Jurkat, Clone E6-1 (cell line): ENCODE data around the gene TSG101.

Experiments
- DNase-seq: peaks from one replicate; pipeline ENCODE4 v3.0.0-alpha.2; 2011; ENCODE audit warnings: low read depth, low spot score
- H3K4me3 ChIP-seq: 2 replicates; pipeline ENCODE4 v1.5.1; 2011; ENCODE audit warnings: mild to moderate bottlenecking, low read length, control low read depth, moderate library complexity

Gene TSG101

GRCh38 chr11:18498039-18498438, 28.7 kb downstream of the TSG101 start:
- H3K4me3 ChIP-seq: no peak overlapping the region
- no peak for DNase-seq

- H3K4me3 ChIP-seq: no peak overlapping the region
- no peak for DNase-seq
Measured at GRCh38 chr11:18495703-18496102, 31.0 kb downstream of the TSG101 start.

- H3K4me3 ChIP-seq: no peak overlapping the region
- DNase-seq: no peak
Measured at GRCh38 chr11:18495271-18495670, 31.5 kb downstream of the TSG101 start.

- H3K4me3 ChIP-seq: no peak overlapping the region
- no peak for DNase-seq
Measured at GRCh38 chr11:18493310-18493709, 33.4 kb downstream of the TSG101 start.

GRCh38 chr11:18492888-18493287, 33.9 kb downstream of the TSG101 start:
- no peak for DNase-seq

GRCh38 chr11:18491924-18492323, 34.8 kb downstream of the TSG101 start:
- no peak overlapping the region for H3K4me3 ChIP-seq
- DNase-seq: no peak

More at GRCh38 chr11:18492888-18493287, 33.9 kb downstream of the TSG101 start:
- no peak overlapping the region for H3K4me3 ChIP-seq

GRCh38 chr11:18490736-18491485, 35.8 kb downstream of the TSG101 start:
- H3K4me3 ChIP-seq: no peak overlapping the region
- DNase-seq: no peak

GRCh38 chr11:18490319-18490718, 36.4 kb downstream of the TSG101 start:
- H3K4me3 ChIP-seq: no peak overlapping the region
- no peak for DNase-seq

GRCh38 chr11:18485913-18486528, 40.7 kb downstream of the TSG101 start:
- no peak overlapping the region for H3K4me3 ChIP-seq
- DNase-seq: no peak

GRCh38 chr11:18479063-18479462, 47.7 kb downstream of the TSG101 start:
- H3K4me3 ChIP-seq: no peak overlapping the region
- DNase-seq: no peak

- H3K4me3 ChIP-seq: no peak overlapping the region
- no peak for DNase-seq
Measured at GRCh38 chr11:18472587-18472986, 54.2 kb downstream of the TSG101 start.

- no peak for DNase-seq
- H3K4me3 ChIP-seq: no peak overlapping the region
Measured at GRCh38 chr11:18471995-18472394, 54.7 kb downstream of the TSG101 start.

- no peak for DNase-seq
- H3K4me3 ChIP-seq: no peak overlapping the region
Measured at GRCh38 chr11:18468961-18469360, 57.8 kb downstream of the TSG101 start.

GRCh38 chr11:18468059-18468458, 58.7 kb downstream of the TSG101 start:
- H3K4me3 ChIP-seq: no peak overlapping the region
- no peak for DNase-seq

GRCh38 chr11:18466402-18466801, 60.3 kb downstream of the TSG101 start:
- DNase-seq: no peak

GRCh38 chr11:18463439-18463838, 63.3 kb downstream of the TSG101 start:
- no peak overlapping the region for H3K4me3 ChIP-seq
- DNase-seq: no peak

More at GRCh38 chr11:18466402-18466801, 60.3 kb downstream of the TSG101 start:
- no peak overlapping the region for H3K4me3 ChIP-seq

- no peak for DNase-seq
- H3K4me3 ChIP-seq: no peak overlapping the region
Measured at GRCh38 chr11:18461909-18462308, 64.8 kb downstream of the TSG101 start.

GRCh38 chr11:18459634-18460033, 67.1 kb downstream of the TSG101 start:
- no peak for DNase-seq
- H3K4me3 ChIP-seq: no peak overlapping the region

- no peak for DNase-seq
- no peak overlapping the region for H3K4me3 ChIP-seq
Measured at GRCh38 chr11:18457450-18457849, 69.3 kb downstream of the TSG101 start.

- no peak for DNase-seq
- no peak within 1 kb of the TSS for H3K4me3 ChIP-seq
Measured at GRCh38 chr11:18455686-18456372, 70.9 kb downstream of the TSG101 start, which contains the start of gene LDHAL6A. Gene LDHAL6A, plus strand, starts transcription at chr11:18455856. Its CDS starts 825 bp downstream, at chr11:18456681.
